RWPE1 (cell line): ENCODE measurements around the gene ARRDC2.

ENCODE experiments used
- CTCF ChIA-PET: fragments of 350-600 bp; sonication (Branson Sonifier 250); formaldehyde crosslinking; extraction: SDS; loops from one replicate; lab custom pipeline; 2021; lab: Yijun Ruan, JAX
- POLR2A ChIA-PET: fragments of 400-600 bp; formaldehyde crosslinking; extraction: SDS; loops from one replicate; lab custom pipeline; 2020; ENCODE audit warnings: antibody characterized with exemption; ENCODE audit not compliant: low non-redundant PET; lab: Yijun Ruan, JAX
- DNase-seq: peaks from one replicate; pipeline ENCODE4 v3.0.0; 2012; ENCODE audit warnings: low spot score
- H3K27ac ChIP-seq: fragments of 450-650 bp; 2 replicates; pipeline ENCODE4 v1.5.1; 2017
- CTCF ChIP-seq: fragments of 450-650 bp; conservative IDR thresholded peaks from 2 replicates; pipeline ENCODE4 v1.5.1; 2017; ENCODE audit warnings: low read depth, mild to moderate bottlenecking

Gene ARRDC2

DNA sequence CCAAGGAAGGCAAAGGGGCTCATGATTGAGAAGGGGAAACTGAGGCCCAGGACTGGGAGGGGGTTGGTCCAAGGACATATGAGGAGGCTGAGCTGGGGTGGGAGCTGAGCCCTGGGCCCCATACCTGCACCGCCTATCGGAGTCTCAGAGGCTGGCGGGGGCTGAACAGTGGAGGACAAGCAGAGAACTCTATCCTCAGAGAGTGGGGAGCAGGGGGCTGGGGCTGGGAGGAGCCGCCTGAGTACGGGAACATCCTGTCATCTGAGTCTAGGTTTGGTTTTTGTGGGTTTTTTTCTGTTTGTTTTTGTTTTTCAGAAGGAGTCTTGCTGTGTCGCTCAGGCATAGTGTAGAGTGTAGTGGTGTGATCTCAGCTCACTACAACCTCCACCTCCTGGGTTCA is 6.2 kb downstream of the ARRDC2 start:
- POLR2A ChIA-PET, result no interaction called here
- CTCF ChIA-PET, result no interaction called here
- DNase-seq, result no peak
- TF ChIP-seq CTCF, result no peak
- peak overlapping the region; percentile 17 for H3K27ac ChIP-seq

DNA sequence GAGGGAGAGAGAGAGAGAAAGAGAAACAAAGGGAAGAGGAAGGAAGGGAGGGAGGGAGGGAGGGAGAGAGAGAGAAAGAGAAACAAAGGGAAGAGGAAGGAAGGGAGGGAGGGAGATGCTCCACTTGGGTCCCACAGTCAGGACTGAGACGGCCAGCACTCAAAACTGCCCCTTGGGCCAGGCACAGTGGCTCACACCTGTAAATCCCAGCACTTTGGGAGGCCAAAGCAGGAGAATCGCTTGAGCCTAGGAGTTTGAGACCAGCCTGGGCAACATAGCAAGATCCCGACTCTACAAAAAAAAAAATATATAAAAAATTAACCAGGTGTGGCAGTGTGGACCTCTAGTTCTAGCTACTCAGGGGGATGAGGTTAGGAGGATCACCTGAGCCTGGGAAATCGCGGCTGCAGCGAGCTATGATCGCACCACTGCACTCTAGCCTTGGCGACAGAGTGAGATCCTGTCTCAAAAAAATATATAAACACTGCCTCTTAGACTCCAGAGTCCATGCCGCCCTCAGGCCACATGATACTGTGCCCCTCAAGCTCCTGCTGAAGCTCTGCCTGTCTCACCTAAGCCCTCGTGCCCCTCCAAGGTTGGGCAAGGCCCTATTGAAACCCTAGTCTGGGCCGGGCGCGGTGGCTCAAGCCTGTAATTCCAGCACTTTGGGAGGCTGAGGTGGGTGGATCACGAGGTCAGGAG is 8.4 kb downstream of the ARRDC2 start:
- no peak for DNase-seq
- POLR2A ChIA-PET, result no interaction called here
- CTCF ChIA-PET, result interaction anchor here (1.0 kb wide), 1 partner anchor 41 kb away, joined by 3 read pairs; no protein-coding TSS in a partner anchor
- no peak for TF ChIP-seq CTCF
- H3K27ac ChIP-seq, result peak overlapping the region; percentile 43

DNA sequence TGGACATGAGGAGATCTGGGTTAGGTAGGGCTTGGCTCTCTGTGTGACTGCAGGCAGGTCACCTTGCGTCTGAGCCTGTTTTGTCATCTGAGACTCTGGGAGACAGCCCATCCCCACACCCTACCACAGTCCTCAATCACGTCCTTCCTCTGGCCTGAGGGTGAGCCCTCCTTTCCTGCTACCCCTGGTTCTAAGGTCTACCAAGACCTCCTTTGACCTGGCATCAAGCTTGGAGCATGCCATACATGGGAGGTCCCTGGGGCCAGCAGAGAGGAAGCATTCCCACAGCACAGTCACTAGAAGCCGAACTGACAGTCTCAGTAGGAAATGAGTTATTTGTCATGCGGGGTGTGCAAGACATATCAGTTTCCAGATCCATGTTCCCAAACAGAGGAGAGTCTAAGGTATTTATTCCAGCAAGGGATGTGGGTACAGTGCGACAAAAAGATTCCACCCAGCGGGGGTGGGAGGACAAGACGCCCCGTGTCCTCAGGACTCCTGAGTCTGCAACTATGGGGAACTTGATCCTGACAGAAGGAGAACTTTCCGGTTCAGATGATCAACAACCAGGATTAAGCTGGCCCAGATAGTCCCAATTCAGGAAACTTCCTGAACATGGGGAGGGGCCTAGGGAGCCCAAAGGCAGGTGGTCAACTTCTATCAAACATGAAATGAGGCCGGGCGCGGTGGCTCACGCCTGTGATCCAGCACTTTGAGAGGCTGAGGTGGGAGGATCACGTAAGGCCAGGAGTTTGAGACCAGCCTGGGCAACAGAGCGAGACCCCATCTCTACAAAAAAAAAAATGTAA is 9.5 kb downstream of the ARRDC2 start:
- CTCF ChIA-PET, result no interaction called here
- POLR2A ChIA-PET, result no interaction called here
- H3K27ac ChIP-seq, result peak overlapping the region; percentile 43
- DNase-seq, result no peak
- no peak for TF ChIP-seq CTCF

DNA sequence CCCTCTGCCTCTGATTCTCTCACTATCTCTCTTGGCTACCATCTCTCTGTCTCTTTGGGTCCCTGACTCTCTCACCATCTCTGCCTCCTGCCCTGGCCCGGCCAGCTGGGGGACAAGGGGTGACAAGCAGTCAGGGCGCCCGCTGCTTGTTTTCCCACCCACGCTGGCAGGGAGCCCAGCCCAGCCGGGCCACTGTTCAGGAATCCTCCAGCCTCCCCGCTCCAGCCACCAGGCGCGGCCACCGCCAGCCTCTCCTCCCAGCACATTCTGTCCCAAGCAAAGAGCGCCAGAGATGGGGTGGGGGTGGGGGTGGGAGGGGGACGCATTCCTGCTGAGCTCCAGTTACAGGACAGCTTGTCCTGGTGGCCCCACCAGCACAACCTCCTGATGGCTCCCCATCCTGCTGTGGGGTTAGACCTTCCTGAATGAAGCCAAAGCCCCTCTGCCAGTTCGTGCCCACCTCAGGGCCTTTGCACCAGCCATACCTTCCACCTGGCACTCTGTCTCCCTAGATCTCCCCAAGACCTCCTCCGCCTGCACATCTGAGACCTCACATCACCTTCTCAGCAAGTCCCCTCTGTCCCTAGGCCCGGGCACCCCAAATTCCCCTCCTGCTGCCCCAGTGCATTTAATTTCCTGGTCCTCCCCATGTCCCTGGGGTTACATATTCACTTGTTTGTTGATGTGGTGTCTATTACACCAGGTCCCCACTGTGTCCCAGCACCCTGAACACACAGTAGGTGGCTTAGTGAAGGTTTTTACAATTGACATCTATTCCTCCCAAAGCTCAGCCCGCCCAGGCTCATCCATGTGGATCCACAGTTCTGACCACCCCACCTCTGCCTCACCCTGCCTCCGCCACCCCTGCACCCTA is 12.5 kb downstream of the ARRDC2 start:
- no peak for TF ChIP-seq CTCF
- ChIA-PET CTCF (no interaction called here), POLR2A (interaction anchor here (0.6 kb wide), 1 partner anchor 29 kb away, joined by 3 read pairs; no protein-coding TSS in a partner anchor)
- H3K27ac ChIP-seq, result peak overlapping the region; percentile 77
- no peak for DNase-seq

DNA sequence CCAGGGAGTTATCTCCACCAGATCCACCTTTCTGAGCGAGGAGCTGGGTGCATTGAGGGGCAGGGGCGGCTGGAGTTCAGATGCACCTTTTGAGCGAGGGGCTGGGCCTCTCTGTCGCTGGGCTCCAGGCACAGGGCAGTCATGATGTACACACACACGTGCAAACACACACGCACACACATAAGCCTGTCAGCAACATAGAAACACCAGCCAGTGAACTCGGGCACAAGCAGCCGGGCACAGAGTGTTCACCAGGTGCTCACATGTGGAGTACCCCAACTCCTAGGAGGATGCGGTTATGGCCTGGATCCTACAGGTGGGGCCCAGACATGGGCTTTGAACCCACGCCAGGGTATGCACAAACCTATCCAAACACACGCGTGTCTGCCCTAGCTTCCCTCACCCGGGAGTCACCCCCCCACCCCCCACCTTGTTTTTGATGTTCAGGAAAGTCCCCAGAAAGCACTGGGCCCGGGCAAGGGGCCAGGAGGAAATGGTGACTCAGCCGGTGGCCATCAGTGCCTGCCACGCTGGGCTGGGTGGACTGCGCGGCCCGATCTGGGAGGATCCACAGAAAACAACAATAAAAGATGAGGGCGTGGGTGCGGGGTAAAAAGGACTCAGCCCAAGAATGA is 13.3 kb downstream of the ARRDC2 start:
- H3K27ac ChIP-seq, result peak overlapping the region; percentile 77
- DNase-seq, result peak; percentile 67
- CTCF ChIA-PET, result interaction anchor here (0.6 kb wide), 1 partner anchor 239 kb away, joined by 3 read pairs; no protein-coding TSS in a partner anchor
- POLR2A ChIA-PET, result no interaction called here
- TF ChIP-seq CTCF, result no peak
